Subcutaneous abdominal adipose tissue (tissue), 5 donors: Measurements from ENCODE around the gene NDUFB11.

Experiments
- H3K27ac ChIP-seq: one replicate; pipeline ENCODE4 v1.7.0; 2013; ENCODE audit warnings: low read depth, mild to moderate bottlenecking, inconsistent platforms, low read length, moderate library complexity
- H3K27me3 ChIP-seq, 5 donors: one replicate each; pipeline ENCODE4 v1.7.0; 2013; ENCODE audit warnings: low read length in 5 of 5, inconsistent platforms in 1 of 5; ENCODE audit not compliant: control insufficient read depth in 5 of 5, insufficient read depth in 4 of 5
- H3K36me3 ChIP-seq, 5 donors: one replicate each; pipeline ENCODE4 v1.7.0; 2013; ENCODE audit warnings: low read length in 5 of 5; ENCODE audit not compliant: control insufficient read depth in 5 of 5, insufficient read depth in 5 of 5
- H3K4me1 ChIP-seq, 5 donors: one replicate each; pipeline ENCODE4 v1.7.0; 2013; ENCODE audit warnings: low read length in 5 of 5, mild to moderate bottlenecking in 3 of 5, moderate library complexity in 1 of 5; ENCODE audit not compliant: control insufficient read depth in 5 of 5, insufficient read depth in 5 of 5
- H3K4me3 ChIP-seq, 5 donors: one replicate each; pipeline ENCODE4 v1.7.0; 2013; ENCODE audit warnings: low read length in 5 of 5, low read depth in 1 of 5
- H3K9ac ChIP-seq, 5 donors: one replicate each; pipeline ENCODE4 v1.7.0; 2013; ENCODE audit warnings: low read length in 5 of 5, mild to moderate bottlenecking in 4 of 5, moderate library complexity in 3 of 5
- H3K9me3 ChIP-seq, 5 donors: one replicate each; pipeline ENCODE4 v1.7.0; 2013; ENCODE audit warnings: low read length in 5 of 5; ENCODE audit not compliant: control insufficient read depth in 5 of 5
- donor health status: healthy.
- donor health status: healthy.
- donor health status: healthy.
- donor health status: healthy.
- donor health status: healthy.

The NDUFB11 gene

DNA sequence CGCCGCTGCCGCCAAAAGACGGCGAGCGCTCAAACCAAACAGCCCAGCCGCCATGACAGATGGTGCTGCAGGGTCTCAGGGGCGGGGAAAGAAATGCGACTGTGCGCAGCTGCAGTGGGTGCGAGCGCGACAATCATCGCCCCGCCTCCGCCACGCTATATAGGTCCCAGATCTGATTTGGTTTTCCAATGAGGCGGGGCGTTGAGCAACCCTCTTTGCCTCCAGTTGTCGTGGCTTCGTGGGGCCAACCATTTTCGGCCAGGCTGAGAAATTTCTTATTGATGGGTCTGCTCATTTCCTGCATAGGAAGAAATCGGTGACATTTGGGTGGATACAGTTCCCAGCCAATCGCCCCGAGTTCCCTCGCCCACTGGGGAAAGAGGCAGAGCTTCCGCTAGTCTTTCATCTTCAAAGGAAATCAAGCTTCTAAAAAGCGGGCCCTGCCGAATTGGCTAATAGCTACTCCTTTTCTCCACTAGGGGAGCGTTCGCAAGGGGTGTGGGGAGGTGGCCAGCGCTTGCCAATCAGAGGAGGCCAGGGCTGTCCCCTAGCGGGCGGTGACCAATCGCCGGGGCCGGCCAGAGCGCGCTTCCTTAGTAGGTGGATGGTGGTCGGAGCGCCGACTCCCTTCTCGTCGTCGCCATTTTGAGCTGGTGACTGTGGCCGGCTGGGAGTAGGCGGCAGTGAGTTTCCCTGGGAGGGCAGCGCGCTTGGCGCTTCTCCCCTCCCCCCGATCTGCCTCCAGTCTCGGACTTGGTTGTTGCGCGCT, at the start of gene NDUFB11, which contains the start of gene RBM10:
TSS of gene NDUFB11 (minus strand) at position 77 of the 769 bp plus-strand sequence. CDS start at position 54, 23 bp downstream.
TSS of gene RBM10 (plus strand) at position 596 of the 769 bp plus-strand sequence. CDS start 2,261 bp downstream, outside the sequence.
- Histone ChIP-seq H3K4me1 (peaks cover 0 to 37% (median 35%) of the 10 kb centered on the region in 5 donors), H3K36me3 (peaks cover 0 to 19% (median 11%) of the 10 kb centered on the region in 5 donors), H3K27ac (peak within 1 kb of the TSS; percentile 84), H3K9me3 (peaks cover 0 to 8% (median 0%) of the 10 kb centered on the region in 5 donors), H3K27me3 (peaks cover 0 to 13% (median 11%) of the 10 kb centered on the region in 5 donors), H3K9ac (peak within 1 kb of the TSS in 4 of 5 donors; percentile 57 to 82 (median 76)), H3K4me3 (peak within 1 kb of the TSS; percentile 72 to 83 (median 75))

DNA sequence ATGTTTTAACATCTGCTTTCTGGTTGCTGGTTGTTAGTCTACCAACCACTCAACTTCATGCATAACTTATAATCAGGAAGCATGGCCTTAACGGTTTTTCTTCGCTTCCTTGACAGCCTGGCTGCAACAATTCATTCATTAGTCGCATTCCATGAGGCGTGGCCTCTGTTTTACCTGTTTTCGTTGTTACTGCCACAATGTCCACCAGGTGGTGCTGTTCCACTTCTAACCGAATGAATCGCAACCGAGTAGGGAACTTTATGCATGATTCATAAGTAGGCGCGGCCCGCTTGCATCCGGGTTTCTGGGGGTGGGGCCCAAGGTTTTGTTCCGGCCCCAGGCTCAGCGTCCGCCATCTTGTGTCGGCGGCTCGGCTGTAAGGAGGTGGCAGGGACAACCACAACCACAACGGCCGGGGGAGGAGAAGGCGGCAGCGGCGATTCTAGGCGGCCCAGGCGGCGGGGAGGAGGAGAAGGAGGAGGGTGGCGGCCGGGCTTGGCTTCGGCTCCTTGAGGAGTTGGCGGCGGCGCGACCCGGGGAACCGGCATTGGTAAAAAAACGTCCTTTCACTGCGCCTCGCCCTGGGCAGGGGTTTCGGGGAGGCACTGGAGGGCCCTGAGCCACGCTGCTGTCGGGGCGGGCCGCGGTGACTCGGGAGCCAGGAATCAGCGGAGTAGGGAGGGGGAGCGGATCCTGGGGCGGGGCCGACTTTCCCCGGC, 49.1 kb upstream of the NDUFB11 start, which contains the start of gene UBA1:
TSS of gene UBA1 (plus strand) at position 355 of the 719 bp plus-strand sequence. CDS start 4,974 bp downstream, outside the sequence.
- Histone ChIP-seq H3K27me3 (peaks cover 0 to 6% (median 5%) of the 10 kb centered on the region in 5 donors), H3K9me3 (no peaks in the 10 kb centered on the region), H3K4me3 (peak within 1 kb of the TSS; percentile 82 to 95 (median 87)), H3K36me3 (peaks cover 0 to 13% (median 6%) of the 10 kb centered on the region in 5 donors), H3K9ac (peak within 1 kb of the TSS; percentile 29 to 98 (median 92)), H3K4me1 (peaks cover 5 to 69% (median 65%) of the 10 kb centered on the region in 5 donors), H3K27ac (peak within 1 kb of the TSS; percentile 96)

DNA sequence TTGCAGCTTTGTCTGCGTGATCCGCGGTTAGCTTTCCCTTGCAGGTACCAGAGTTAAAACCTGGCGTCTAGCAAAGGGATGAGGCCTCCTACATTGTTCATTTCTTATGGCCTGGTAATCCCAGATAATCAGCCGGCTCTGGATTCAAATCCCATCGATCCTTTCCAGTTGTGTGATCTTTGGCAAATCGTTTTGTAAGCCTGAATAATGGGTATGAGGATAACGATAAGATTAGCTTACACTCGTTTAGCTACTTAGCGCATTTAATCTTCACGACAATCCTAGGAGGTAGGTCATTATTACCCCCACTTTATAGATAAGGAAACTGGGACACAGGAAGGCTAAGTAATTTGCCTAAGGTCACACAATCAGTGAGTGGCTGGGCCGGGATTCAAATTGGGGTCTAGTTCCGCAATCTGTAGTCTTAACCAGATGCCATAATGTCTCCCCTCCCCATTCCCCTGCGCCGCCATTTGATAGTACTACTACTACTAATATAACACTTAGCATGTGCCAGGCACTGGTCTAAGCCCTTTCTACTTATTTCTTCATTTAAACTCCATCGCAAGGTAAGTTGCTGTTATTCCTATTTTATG, 47.4 kb upstream of the NDUFB11 start:
- H3K27me3 ChIP-seq: peaks cover 3 to 9% (median 8%) of the 10 kb centered on the region in 5 donors
- peak overlapping the region; percentile 62 to 67 (median 67) for H3K4me3 ChIP-seq
- peaks cover 0 to 5% (median 1%) of the 10 kb centered on the region in 5 donors for H3K36me3 ChIP-seq
- peak overlapping the region in 1 of 5 donors; percentile 74 for H3K9ac ChIP-seq
- H3K9me3 ChIP-seq: no peaks in the 10 kb centered on the region
- H3K4me1 ChIP-seq: peaks cover 5 to 52% (median 48%) of the 10 kb centered on the region in 5 donors
- H3K27ac ChIP-seq: no peak overlapping the region

DNA sequence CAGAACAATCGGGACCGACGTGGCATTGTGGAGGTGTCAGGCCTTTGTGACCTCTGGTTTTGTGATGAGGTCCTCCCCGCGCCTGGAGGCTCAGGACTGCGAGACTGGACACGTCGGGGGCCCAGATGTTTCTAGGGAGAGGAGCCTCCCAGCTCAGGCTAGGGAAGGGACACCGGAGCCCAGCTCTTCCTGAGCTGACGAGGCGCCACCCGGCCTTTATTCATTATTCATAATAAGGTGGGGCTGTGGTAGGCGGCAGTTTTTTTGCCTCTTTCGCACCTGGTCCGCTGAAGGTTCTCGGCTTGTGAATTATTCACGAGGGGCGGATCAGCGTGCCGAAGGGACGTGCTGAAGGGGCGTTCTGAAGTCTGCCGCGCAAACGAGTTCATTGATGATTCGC, 46.8 kb upstream of the NDUFB11 start:
- Histone ChIP-seq H3K4me1 (peaks cover 5 to 46% (median 42%) of the 10 kb centered on the region in 5 donors), H3K36me3 (peaks cover 0 to 11% (median 6%) of the 10 kb centered on the region in 5 donors), H3K27ac (no peak overlapping the region), H3K4me3 (peak overlapping the region; percentile 62 to 67 (median 67)), H3K9ac (peak overlapping the region in 3 of 5 donors; percentile 61 to 74 (median 72)), H3K9me3 (no peaks in the 10 kb centered on the region), H3K27me3 (peaks cover 5 to 11% (median 9%) of the 10 kb centered on the region in 5 donors)

DNA sequence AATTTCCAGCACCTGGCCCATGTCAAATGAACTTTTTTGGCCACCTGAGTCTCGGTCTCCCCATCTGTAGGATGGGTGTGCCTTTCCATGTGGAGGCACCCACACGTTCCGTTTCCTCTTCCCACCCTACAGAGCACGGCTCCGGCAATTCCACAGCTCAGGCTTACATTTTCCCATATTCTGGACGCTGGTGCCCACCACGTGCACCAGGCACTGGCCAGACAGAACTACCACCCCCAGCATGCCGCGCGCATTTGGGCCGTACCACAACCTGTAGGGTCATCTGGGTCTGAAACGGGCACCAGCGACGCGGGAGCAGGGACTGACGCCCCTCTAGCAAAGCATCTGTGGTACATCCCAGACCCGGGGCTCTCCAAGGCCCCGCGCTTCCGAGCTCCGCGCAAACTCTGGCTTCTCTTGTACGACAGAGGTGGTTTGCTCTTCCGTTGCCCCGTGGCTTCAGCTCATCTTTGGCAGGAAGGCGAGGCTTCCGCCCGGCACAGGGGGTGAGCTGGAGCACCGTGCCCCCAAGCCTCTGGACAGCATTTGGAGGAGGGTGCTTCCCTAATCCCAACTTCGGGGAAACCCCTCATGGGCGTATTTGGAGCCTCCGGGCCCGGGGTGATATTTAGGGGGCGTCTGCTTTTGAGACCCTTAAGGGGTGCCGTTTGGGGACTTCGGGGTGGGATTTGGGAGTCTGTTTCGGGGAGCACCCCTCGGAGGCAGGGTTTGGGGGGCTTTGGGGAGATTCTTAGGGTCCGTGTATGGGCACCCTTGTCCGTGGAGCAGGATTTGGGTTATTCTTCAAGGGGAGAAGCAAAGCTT, 46.2 kb upstream of the NDUFB11 start:
- H3K9me3 ChIP-seq: no peaks in the 10 kb centered on the region
- H3K4me3 ChIP-seq: peak overlapping the region; percentile 62 to 67 (median 67)
- peaks cover 5 to 18% (median 14%) of the 10 kb centered on the region in 5 donors for H3K27me3 ChIP-seq
- H3K27ac ChIP-seq: no peak overlapping the region
- peak overlapping the region in 4 of 5 donors; percentile 34 to 74 (median 66) for H3K9ac ChIP-seq
- peaks cover 2 to 40% (median 35%) of the 10 kb centered on the region in 5 donors for H3K4me1 ChIP-seq
- H3K36me3 ChIP-seq: peaks cover 0 to 18% (median 13%) of the 10 kb centered on the region in 5 donors

DNA sequence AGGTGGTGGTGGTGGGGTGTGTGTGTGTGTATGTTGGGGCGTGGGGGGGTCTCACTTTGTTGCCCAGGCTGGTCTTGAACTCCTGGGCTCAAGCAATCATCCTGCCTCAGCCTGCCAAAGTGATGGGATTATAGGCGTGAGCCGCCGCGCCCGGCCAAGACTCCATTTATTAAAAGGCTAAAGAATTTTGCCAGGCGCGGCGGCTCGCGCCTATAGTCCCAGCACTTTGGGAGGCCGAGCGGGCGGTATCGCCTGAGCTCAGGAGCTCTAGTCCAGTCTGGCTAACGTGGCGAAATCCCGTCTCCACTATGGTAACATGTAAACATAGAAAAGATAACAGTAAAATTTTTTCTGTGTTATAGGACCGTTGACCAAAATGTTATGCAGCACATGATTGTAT, 45.4 kb upstream of the NDUFB11 start:
- no peak overlapping the region for H3K4me3 ChIP-seq

DNA sequence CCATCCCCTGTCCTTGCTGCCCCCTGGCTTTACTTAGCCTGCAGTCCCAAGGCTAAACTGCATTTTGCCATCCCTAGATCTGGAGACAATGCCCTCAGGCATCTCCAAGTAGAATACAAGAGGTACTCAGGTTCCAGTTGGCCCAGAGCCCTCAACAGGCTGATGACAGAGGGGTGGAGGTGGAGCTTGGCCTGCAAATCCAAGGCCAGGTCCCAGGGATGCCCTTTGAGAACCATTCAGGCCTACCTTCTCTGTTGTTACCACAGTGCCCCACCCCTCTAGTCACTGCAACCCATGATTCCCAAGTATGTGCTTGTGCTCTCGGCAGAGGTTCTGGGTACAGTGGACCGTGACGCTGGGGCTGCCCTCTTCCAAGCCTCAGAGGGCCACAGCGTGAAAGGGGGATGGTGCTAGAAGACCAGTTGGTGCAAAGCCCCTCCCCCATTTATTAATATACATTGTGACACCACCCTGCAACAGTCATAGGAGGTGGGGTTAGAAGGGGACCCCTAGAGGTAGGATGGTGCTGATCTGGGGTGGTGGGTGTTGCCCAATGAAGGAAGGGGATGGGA, 42.7 kb upstream of the NDUFB11 start:
- Histone ChIP-seq H3K36me3 (peaks cover 0 to 43% (median 32%) of the 10 kb centered on the region in 5 donors), H3K9me3 (no peaks in the 10 kb centered on the region), H3K4me3 (no peak overlapping the region), H3K9ac (no peak overlapping the region), H3K4me1 (peaks cover 0 to 16% (median 13%) of the 10 kb centered on the region in 5 donors), H3K27ac (no peak overlapping the region), H3K27me3 (peaks cover 5 to 28% (median 18%) of the 10 kb centered on the region in 5 donors)

More for the DNA sequence above, 45.4 kb upstream of the NDUFB11 start:
- H3K27me3 ChIP-seq: peaks cover 5 to 21% (median 17%) of the 10 kb centered on the region in 5 donors
- peaks cover 2 to 32% (median 28%) of the 10 kb centered on the region in 5 donors for H3K4me1 ChIP-seq
- no peaks in the 10 kb centered on the region for H3K9me3 ChIP-seq
- H3K36me3 ChIP-seq: peaks cover 0 to 25% (median 20%) of the 10 kb centered on the region in 5 donors
- H3K9ac ChIP-seq: no peak overlapping the region
- H3K27ac ChIP-seq: no peak overlapping the region

DNA sequence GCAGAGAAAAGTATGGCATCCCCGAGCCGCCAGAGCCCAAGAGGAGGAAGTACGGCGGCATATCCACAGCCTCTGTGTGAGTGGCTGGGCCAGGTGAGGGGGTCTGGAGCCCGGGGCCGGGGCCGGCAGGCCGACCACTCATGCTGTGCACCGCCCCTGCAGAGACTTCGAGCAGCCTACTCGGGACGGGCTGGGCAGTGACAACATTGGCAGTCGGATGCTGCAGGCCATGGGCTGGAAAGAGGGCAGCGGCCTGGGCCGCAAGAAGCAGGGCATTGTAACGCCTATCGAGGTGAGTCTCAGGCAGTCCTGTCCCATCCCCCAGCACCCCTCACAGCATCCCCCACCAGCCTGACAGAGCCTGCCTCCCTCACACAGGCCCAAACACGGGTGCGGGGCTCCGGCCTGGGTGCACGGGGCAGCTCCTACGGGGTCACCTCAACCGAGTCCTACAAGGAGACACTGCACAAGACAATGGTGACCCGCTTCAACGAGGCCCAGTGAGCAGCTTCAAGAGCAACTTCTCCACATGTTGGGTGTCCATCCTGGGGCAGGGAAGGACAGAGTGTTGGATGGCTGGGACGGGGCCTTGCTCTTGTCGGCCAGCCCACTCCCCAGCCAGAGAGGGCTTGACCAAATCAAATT, 41.7 kb upstream of the NDUFB11 start:
- Histone ChIP-seq H3K9me3 (no peaks in the 10 kb centered on the region), H3K27ac (no peak overlapping the region), H3K4me3 (no peak overlapping the region), H3K36me3 (peaks cover 0 to 53% (median 42%) of the 10 kb centered on the region in 5 donors), H3K4me1 (peaks cover 0 to 8% (median 4%) of the 10 kb centered on the region in 5 donors), H3K27me3 (peaks cover 5 to 37% (median 24%) of the 10 kb centered on the region in 5 donors), H3K9ac (no peak overlapping the region)
